ENCODE data around the gene EPHA7. TPM values are rescaled to one million over a fixed set of nuclear protein-coding genes. Genes with fewer than 3 reads are reported as not detected.

EPHA7 gene
- total RNA-seq, 2 donors from 2014 or later = 2.5 to 5.5 TPM

- Histone ChIP-seq H3K36me3 (ENCODE audit: control insufficient read depth, insufficient read depth, low read length) (no peaks in the 10 kb centered on the region), H3K27ac (ENCODE audit: low read depth, low read length) (no peak overlapping the region), H3K27me3 (ENCODE audit: control insufficient read depth, insufficient read depth, low read length, poor library complexity, severe bottlenecking) (no peaks in the 10 kb centered on the region), H3K4me1 (ENCODE audit: control insufficient read depth, insufficient read depth, low read length) (no peaks in the 10 kb centered on the region), H3K9me3 (ENCODE audit: control insufficient read depth, low read length) (no peaks in the 10 kb centered on the region), H3K4me3 (ENCODE audit: low read length) (no peak overlapping the region), H3K9ac (ENCODE audit: extremely low read depth, low read length, poor library complexity, severe bottlenecking) (no peak overlapping the region)
- Mint-ChIP-seq H3K4me3 (no peak overlapping the region), H3K36me3 (ENCODE audit: low read depth) (no peaks in the 10 kb centered on the region), H3K9me3 (no peaks in the 10 kb centered on the region), H3K27me3 (ENCODE audit: insufficient read depth) (no peaks in the 10 kb centered on the region), H3K27ac (no peak overlapping the region), H3K4me1 (no peaks in the 10 kb centered on the region)
- no peak for DNase-seq
- WGBS, 2 experiments (ENCODE audit: insufficient coverage in 1 of 2, insufficient read length in 1 of 2) = 96% methylated on average over 2 of the region's 3 CpGs; no CpG with 5 or more reads in 1 of the 2 experiments
- no peak for TF ChIP-seq CTCF (conservative IDR thresholded peaks at IDR 0.05)
Measured at GRCh38 chr6:93325761-93326160, 93.6 kb downstream of the EPHA7 start.

- no peak for DNase-seq
- no peak overlapping the region for H3K27ac Mint-ChIP-seq
- no peak for TF ChIP-seq CTCF (conservative IDR thresholded peaks at IDR 0.05)
Measured at GRCh38 chr6:93323630-93324029, 95.7 kb downstream of the EPHA7 start.

GRCh38 chr6:93322651-93323050 lies 96.7 kb downstream of the EPHA7 start:
- Mint-ChIP-seq H3K4me1 (peaks cover 14% of the 10 kb centered on the region), H3K27me3 (ENCODE audit: insufficient read depth) (no peaks in the 10 kb centered on the region), H3K36me3 (ENCODE audit: low read depth) (no peaks in the 10 kb centered on the region), H3K27ac (no peak overlapping the region), H3K9me3 (no peaks in the 10 kb centered on the region), H3K4me3 (no peak overlapping the region)
- no peaks in the 10 kb centered on the region for H3K36me3 ChIP-seq (ENCODE audit: control insufficient read depth, insufficient read depth, low read length)
- no peak for TF ChIP-seq CTCF (conservative IDR thresholded peaks at IDR 0.05)
- no peak overlapping the region for H3K9ac ChIP-seq (ENCODE audit: extremely low read depth, low read length, poor library complexity, severe bottlenecking)
- no peaks in the 10 kb centered on the region for H3K9me3 ChIP-seq (ENCODE audit: control insufficient read depth, low read length)
- WGBS, 2 experiments (ENCODE audit: insufficient coverage in 1 of 2, insufficient read length in 1 of 2) = 88% methylated on average over 1 of the region's 1 CpG; no CpG with 5 or more reads in 1 of the 2 experiments
- no peak overlapping the region for H3K27ac ChIP-seq (ENCODE audit: low read depth, low read length)
- no peaks in the 10 kb centered on the region for H3K27me3 ChIP-seq (ENCODE audit: control insufficient read depth, insufficient read depth, low read length, poor library complexity, severe bottlenecking)
- H3K4me3 ChIP-seq (ENCODE audit: low read length) = no peak overlapping the region
- no peak for DNase-seq
- H3K4me1 ChIP-seq (ENCODE audit: control insufficient read depth, insufficient read depth, low read length) = peaks cover 8% of the 10 kb centered on the region

More at GRCh38 chr6:93323630-93324029, 95.7 kb downstream of the EPHA7 start:
- H3K4me1 Mint-ChIP-seq = peaks cover 8% of the 10 kb centered on the region
- H3K4me1 ChIP-seq (ENCODE audit: control insufficient read depth, insufficient read depth, low read length) = peaks cover 2% of the 10 kb centered on the region
- H3K27ac ChIP-seq (ENCODE audit: low read depth, low read length) = no peak overlapping the region
- H3K9me3 Mint-ChIP-seq = no peaks in the 10 kb centered on the region
- 100% methylated on average over 1 of the region's 1 CpG for WGBS, 2 experiments (ENCODE audit: insufficient coverage in 1 of 2, insufficient read length in 1 of 2)
- no peak overlapping the region for H3K4me3 Mint-ChIP-seq
- H3K9me3 ChIP-seq (ENCODE audit: control insufficient read depth, low read length) = no peaks in the 10 kb centered on the region
- H3K27me3 Mint-ChIP-seq (ENCODE audit: insufficient read depth) = no peaks in the 10 kb centered on the region
- no peak overlapping the region for H3K4me3 ChIP-seq (ENCODE audit: low read length)
- H3K36me3 ChIP-seq (ENCODE audit: control insufficient read depth, insufficient read depth, low read length) = no peaks in the 10 kb centered on the region
- no peaks in the 10 kb centered on the region for H3K27me3 ChIP-seq (ENCODE audit: control insufficient read depth, insufficient read depth, low read length, poor library complexity, severe bottlenecking)
- H3K9ac ChIP-seq (ENCODE audit: extremely low read depth, low read length, poor library complexity, severe bottlenecking) = no peak overlapping the region
- H3K36me3 Mint-ChIP-seq (ENCODE audit: low read depth) = no peaks in the 10 kb centered on the region
